SJCRH30 (cell line): ENCODE results near the gene SMYD3. TPM values are rescaled to one million over a fixed set of nuclear protein-coding genes. Genes with fewer than 3 reads are reported as not detected.

ENCODE experiments used
- DNase-seq, 2 experiments: peaks; one replicate each; pipeline ENCODE4 v3.0.0-alpha.2; 2015 to 2020
- H3K27ac ChIP-seq: fragments of 250-450 bp; sonication (Bioruptor Pico); 2 replicates; pipeline ENCODE4 v1.5.1; 2020; ENCODE audit warnings: mild to moderate bottlenecking, moderate library complexity
- H3K27me3 ChIP-seq: fragments of 250-450 bp; sonication (Bioruptor Pico); 2 replicates; pipeline ENCODE4 v1.5.1; 2020; ENCODE audit warnings: mild to moderate bottlenecking, moderate library complexity
- H3K36me3 ChIP-seq: fragments of 250-450 bp; sonication (Bioruptor Pico); 2 replicates; pipeline ENCODE4 v1.5.1; 2020; ENCODE audit warnings: mild to moderate bottlenecking, moderate library complexity
- H3K4me1 ChIP-seq: fragments of 250-450 bp; sonication (Bioruptor Pico); 2 replicates; pipeline ENCODE4 v1.5.1; 2020; ENCODE audit warnings: mild to moderate bottlenecking, moderate library complexity
- H3K4me3 ChIP-seq: fragments of 250-450 bp; sonication (Bioruptor Pico); 2 replicates; pipeline ENCODE4 v1.5.1; 2020; ENCODE audit warnings: mild to moderate bottlenecking, moderate library complexity
- H3K9me3 ChIP-seq: fragments of 250-450 bp; sonication (Bioruptor Pico); replicated peaks from 2 replicates; pipeline ENCODE4 v1.5.1; 2020; ENCODE audit warnings: mild to moderate bottlenecking, moderate library complexity
- total RNA-seq: library from RNA; depleted of rRNA; stranded (reverse); fragments of >200 nt; shearing (Covaris generic); gene quantifications from 2 replicates; pipeline ENCODE4 v1.2.3, GENCODE V29; 2014

The SMYD3 gene
- total RNA-seq, 1 experiment from 2014 or later: 18.1 TPM

DNA sequence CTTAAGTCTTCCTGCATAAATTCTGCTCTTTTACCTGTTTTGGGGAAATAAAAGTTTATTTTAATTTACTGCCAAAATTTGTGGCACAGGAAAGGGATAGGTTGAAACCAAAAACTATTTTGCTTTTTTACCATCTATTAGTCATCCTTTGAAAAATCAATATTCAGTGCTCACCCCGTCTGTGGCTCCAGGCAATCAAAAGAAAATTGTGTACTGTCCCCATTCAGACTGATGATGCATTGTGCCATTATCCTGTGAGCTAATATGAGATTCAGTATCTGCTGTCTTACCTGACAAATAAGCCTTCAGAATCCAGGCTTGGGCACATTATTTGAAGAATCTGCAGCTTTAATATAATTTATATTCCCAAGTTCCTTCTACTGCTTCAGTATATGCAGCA, 701.5 kb downstream of the SMYD3 start:
- no peak for DNase-seq
- Histone ChIP-seq H3K36me3 (no peaks in the 10 kb centered on the region), H3K27ac (no peak overlapping the region), H3K4me1 (peaks cover 31% of the 10 kb centered on the region), H3K27me3 (no peaks in the 10 kb centered on the region), H3K4me3 (no peak overlapping the region), H3K9me3 (no peaks in the 10 kb centered on the region)

DNA sequence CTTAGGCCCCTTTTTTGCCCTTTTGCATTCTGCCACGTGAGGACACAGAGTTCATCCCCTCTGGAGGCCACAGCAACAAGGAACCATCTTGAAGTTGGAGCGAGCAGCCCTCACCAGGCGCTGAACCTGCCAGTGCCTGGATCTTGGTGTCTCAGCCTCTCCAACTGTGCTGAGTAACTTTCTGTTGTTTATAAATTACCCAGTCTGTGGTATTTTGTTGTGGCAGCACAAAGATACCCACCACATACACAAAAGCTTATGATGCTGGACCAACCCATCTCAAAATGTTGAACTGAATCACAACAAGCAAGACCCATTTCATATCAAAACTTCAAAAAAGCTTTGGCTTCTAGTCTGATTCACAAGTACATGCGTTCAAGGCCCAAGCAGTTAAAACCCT, 702.4 kb downstream of the SMYD3 start:
- no peak overlapping the region for H3K27ac ChIP-seq
- H3K4me3 ChIP-seq: no peak overlapping the region
- no peaks in the 10 kb centered on the region for H3K27me3 ChIP-seq
- no peak for DNase-seq
- no peaks in the 10 kb centered on the region for H3K36me3 ChIP-seq
- peaks cover 25% of the 10 kb centered on the region for H3K4me1 ChIP-seq
- H3K9me3 ChIP-seq: no peaks in the 10 kb centered on the region

DNA sequence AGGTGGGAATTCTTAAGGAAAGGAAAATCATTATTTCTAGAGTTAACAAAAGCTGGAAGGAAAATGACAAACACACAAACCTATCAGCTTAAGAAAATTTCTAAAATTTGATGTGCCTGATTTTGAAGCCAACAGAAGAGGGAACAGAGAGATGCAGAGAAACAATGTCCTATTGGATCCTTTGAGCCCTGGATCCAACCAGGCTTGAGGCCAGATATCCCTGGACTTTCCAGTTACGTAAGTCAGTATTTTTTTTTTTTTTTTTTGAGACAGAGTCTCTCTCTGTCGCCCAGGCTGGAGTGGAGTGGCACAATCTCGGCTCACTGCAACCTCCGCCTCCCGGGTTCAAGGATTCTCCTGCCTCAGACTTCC, 703.4 kb downstream of the SMYD3 start:
- H3K36me3 ChIP-seq: no peaks in the 10 kb centered on the region
- peaks cover 22% of the 10 kb centered on the region for H3K4me1 ChIP-seq
- DNase-seq: no peak
- no peaks in the 10 kb centered on the region for H3K27me3 ChIP-seq
- H3K4me3 ChIP-seq: no peak overlapping the region
- H3K9me3 ChIP-seq: no peaks in the 10 kb centered on the region
- H3K27ac ChIP-seq: no peak overlapping the region

DNA sequence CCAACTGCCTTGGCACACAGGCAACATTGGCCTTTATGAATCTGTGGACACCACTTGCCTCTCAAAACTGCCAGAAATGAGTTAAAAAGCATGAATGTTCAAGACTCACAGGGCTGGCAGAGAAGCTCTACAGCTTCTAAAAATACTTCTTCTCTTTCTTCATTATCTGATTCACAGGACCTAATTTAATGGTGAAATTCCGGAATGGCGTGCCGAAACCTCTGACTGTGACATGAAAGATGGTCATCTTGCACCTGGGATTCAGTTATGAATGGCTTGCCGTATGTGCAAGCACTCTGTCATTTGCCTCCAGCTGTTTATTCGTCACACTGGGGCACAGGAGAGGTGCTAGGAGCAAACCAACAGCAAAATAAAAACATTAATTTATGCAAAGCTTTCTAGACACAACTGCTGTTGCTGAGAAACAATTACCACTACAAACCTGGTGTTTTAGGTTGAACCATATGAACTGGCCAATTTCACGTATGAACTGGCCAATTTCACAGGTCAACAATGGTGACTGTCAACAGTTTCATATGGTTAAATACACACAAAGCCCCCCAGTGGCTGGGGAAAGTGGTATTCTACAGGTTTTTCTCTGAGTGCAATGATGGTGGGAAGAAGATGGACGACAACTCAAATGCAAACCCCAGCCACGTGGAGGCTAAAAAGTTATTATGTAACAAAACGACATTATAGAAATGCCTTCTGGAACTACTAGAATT, 704.0 kb downstream of the SMYD3 start:
- Histone ChIP-seq H3K4me1 (peaks cover 22% of the 10 kb centered on the region), H3K4me3 (no peak overlapping the region), H3K27me3 (no peaks in the 10 kb centered on the region), H3K27ac (no peak overlapping the region), H3K9me3 (no peaks in the 10 kb centered on the region), H3K36me3 (no peaks in the 10 kb centered on the region)
- no peak for DNase-seq

DNA sequence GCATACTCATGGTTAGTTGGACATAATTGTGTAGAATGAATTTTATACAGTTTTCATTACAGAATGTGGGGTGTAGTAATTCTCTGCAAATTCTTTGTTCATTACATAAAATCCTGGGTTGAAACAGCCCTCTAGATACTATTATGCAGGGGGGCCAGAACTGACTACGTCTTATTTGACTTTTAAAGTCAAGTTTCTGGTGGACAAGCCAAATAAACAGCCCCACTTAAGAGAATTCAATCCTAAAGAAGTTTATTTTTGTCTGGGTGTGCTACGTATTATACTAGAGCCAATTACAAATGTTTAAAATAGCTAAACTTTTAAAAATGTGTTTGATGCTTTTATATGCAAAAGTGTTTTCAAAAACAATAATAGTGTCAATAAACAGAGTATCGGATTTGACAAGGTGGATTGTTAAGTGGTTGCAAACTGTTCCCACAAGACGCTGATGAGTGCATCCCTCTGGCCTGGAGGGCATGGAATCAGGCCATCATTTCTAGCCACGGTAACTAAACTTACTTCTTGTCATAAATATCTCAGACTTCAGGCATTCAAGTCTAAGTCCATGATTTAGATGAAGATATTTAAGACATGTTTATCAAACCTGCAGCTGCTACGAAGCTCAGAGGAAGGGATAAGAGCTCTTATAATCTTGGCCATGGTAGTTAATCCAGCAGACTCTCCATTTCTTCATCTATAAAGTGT, 706.0 kb downstream of the SMYD3 start:
- H3K4me1 ChIP-seq: peaks cover 22% of the 10 kb centered on the region
- no peak overlapping the region for H3K4me3 ChIP-seq
- DNase-seq: peak; percentile 34 to 63
- H3K36me3 ChIP-seq: no peaks in the 10 kb centered on the region
- no peaks in the 10 kb centered on the region for H3K27me3 ChIP-seq
- H3K27ac ChIP-seq: no peak overlapping the region
- H3K9me3 ChIP-seq: no peaks in the 10 kb centered on the region

DNA sequence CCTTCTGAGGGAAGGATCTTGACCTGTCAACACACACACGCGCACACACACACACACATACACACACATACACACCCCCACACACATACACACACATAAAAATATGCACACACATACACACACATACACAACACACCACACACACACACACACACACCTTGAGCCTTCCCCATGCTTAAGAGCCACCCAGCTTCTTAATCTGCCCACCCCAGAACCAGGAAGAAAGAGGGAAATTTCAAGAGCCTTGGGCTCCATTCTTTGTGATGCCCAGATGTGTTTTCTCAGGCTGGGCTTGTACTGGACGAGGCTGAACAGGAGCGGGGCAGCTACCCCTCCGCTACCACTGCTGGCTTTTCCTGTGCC, 708.7 kb downstream of the SMYD3 start:
- DNase-seq: no peak
- H3K36me3 ChIP-seq: no peaks in the 10 kb centered on the region
- H3K4me1 ChIP-seq: peaks cover 22% of the 10 kb centered on the region
- no peaks in the 10 kb centered on the region for H3K9me3 ChIP-seq
- H3K27me3 ChIP-seq: no peaks in the 10 kb centered on the region
- no peak overlapping the region for H3K4me3 ChIP-seq
- H3K27ac ChIP-seq: no peak overlapping the region

DNA sequence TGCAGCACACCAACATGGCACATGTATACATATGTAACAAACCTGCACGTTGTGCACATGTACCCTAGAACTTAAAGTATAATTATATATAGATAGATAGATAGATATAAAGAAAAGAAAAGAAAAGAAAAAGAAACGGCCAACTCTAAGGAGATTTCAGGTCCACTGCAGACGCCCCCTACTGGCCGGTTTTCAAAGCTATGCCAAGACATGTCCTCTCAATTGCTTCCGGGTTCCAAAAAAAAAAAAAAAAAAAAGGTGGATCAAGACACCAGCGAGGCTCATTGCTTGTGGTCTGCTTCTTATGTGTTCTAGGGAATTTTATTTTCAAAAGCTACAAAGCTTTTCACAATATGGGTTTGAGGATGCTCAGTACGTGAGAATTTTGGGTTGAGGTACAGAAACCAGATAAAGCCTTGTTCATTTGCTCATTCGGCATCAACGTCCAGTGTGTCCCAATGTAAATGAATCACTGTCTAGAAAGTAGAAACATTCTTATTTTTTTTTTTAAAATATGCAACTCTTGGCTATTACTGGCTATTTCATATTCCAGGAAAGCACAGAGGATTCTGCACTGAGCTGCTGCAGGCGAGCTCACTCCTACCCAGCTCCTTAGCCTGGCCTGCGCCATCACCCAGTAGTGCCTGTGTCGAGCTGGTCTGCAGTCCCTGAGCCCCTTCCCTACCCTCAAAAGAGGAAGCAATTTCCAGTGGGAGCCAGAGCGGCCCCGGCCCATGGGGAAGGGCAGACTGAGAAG, 709.3 kb downstream of the SMYD3 start:
- no peak overlapping the region for H3K4me3 ChIP-seq
- peak in 1 of 2 experiments; percentile 44 for DNase-seq
- peaks cover 22% of the 10 kb centered on the region for H3K4me1 ChIP-seq
- H3K36me3 ChIP-seq: no peaks in the 10 kb centered on the region
- H3K27ac ChIP-seq: no peak overlapping the region
- no peaks in the 10 kb centered on the region for H3K9me3 ChIP-seq
- no peaks in the 10 kb centered on the region for H3K27me3 ChIP-seq

DNA sequence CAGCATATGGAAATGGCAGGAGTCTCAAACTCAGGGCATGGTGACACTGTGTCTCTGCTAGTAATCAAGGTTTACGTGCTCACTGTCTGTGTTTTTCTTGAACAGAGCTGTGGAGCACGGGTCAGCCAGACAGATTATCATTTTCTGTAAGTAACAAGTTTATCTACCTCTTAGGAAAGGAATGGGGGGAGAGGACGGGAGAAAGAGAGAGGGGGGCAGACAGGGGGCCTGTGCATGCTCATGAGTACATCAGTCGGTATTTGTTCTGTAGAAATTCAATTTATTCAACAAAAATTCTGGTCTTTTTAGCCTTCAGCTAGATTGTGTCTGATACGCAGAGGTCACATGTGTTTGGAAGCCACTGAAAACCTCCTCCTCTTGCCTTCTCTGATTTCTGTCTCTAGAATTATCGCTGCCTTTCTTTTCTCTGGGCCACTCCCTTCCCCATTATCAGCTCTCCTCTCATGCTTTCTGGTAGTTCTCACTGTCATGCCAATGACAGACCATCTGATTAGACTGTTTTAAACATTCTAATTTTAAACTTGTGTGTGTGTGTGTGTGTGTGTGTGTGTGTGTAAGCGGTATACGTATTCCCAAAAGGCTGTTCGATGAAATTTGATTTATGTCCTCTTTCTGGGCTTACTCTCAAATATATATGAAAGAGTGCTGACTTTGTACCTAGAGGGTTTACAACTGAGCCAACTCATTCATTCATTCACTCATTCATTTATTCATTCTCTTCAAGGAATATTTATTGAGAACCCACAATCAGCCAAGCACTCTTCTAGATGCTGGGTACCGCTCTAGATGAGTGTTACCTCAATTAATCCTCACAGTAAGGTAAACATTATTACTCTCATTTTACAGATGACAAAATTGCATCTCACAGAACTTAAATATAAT, 715.4 kb downstream of the SMYD3 start:
- Histone ChIP-seq H3K4me3 (no peak overlapping the region), H3K4me1 (no peaks in the 10 kb centered on the region), H3K9me3 (no peaks in the 10 kb centered on the region), H3K27ac (no peak overlapping the region), H3K36me3 (no peaks in the 10 kb centered on the region), H3K27me3 (no peaks in the 10 kb centered on the region)
- DNase-seq: no peak

DNA sequence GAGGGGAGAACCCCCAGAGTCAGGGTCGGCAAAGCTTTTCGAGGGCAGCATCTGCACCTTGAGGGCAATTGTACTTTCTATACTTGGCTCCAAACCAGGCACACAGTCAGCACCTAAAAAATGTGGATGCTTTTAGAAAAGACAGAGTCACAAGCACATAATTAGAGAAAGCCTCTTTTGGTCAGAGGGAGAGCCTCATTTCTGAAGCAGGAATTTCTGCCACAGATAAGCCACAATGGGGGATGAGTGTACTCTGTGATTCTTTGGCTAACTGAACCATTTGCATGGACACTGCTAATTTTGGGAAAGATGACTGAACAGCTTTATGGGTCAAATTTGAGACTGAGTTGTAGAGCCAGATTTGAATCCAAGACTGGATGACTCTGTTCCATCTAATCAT, 716.6 kb downstream of the SMYD3 start:
- DNase-seq: no peak
- Histone ChIP-seq H3K36me3 (no peaks in the 10 kb centered on the region), H3K9me3 (no peaks in the 10 kb centered on the region), H3K27me3 (no peaks in the 10 kb centered on the region), H3K27ac (no peak overlapping the region), H3K4me3 (no peak overlapping the region), H3K4me1 (no peaks in the 10 kb centered on the region)

DNA sequence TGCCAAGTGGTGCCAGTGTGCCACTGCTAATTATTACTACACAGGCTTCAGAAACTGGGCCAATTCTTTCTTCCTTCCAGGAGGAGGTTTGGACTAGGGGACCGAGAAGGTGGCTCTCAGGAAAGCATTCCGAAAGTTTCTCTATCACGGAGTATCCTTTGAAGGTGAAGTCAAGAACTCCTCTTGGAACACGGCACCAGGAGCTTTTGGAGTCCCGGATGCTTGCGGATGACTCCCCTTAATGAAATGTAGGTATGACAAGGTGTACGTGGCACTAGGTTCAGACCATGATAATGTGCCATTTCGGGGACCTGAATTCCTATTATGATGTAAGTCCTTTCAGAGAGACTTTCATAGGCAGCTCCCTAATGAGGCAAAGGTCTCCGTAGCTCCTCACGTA, 718.2 kb downstream of the SMYD3 start:
- no peaks in the 10 kb centered on the region for H3K27me3 ChIP-seq

DNA sequence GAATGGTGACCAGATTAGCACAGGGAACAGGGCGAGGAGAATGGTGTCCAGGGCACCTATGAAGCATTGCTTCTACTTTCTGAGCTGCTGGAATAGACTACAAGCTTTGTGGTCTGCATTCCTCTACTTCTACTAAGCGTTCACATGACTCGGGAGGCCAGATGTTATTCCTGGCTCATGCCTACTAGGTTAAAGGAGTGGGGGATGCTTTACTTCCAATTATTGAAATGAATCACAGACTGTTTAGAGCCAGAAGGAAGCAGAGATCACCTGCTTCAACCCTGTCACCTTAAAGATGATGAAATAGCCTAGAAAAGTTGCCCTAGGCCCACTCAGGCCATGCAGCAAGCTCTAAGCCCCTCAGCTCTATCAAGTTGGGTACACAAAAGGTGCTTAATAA, 718.8 kb downstream of the SMYD3 start:
- no peaks in the 10 kb centered on the region for H3K36me3 ChIP-seq
- H3K27me3 ChIP-seq: no peaks in the 10 kb centered on the region
- H3K27ac ChIP-seq: no peak overlapping the region
- H3K4me3 ChIP-seq: no peak overlapping the region
- peak in 1 of 2 experiments; percentile 27 for DNase-seq
- H3K9me3 ChIP-seq: no peaks in the 10 kb centered on the region
- no peaks in the 10 kb centered on the region for H3K4me1 ChIP-seq

More for the DNA sequence above, 718.2 kb downstream of the SMYD3 start:
- DNase-seq: no peak
- no peaks in the 10 kb centered on the region for H3K36me3 ChIP-seq
- H3K4me3 ChIP-seq: no peak overlapping the region
- no peak overlapping the region for H3K27ac ChIP-seq
- no peaks in the 10 kb centered on the region for H3K9me3 ChIP-seq
- H3K4me1 ChIP-seq: no peaks in the 10 kb centered on the region

DNA sequence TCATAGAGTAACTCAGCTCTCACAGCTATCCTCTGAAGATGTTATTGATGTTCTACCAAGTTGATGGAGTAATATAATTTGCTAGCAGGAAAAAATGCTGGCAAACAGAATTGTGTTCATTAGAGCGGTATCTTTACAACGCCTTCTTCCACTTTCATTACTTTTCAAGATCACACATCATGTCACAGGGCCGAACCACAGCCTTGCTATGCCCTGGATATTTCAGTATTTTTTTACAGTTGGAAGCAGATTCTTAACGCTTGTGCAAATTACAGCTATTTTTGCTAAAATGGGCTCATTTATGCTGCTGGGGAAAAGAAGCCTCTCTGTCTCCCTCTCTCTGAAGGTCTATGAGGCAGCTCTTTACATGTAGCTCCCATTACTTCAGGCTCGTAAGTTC, 720.1 kb downstream of the SMYD3 start:
- no peak for DNase-seq
- Histone ChIP-seq H3K27ac (no peak overlapping the region), H3K4me1 (no peaks in the 10 kb centered on the region), H3K36me3 (no peaks in the 10 kb centered on the region), H3K9me3 (no peaks in the 10 kb centered on the region), H3K4me3 (no peak overlapping the region), H3K27me3 (no peaks in the 10 kb centered on the region)

DNA sequence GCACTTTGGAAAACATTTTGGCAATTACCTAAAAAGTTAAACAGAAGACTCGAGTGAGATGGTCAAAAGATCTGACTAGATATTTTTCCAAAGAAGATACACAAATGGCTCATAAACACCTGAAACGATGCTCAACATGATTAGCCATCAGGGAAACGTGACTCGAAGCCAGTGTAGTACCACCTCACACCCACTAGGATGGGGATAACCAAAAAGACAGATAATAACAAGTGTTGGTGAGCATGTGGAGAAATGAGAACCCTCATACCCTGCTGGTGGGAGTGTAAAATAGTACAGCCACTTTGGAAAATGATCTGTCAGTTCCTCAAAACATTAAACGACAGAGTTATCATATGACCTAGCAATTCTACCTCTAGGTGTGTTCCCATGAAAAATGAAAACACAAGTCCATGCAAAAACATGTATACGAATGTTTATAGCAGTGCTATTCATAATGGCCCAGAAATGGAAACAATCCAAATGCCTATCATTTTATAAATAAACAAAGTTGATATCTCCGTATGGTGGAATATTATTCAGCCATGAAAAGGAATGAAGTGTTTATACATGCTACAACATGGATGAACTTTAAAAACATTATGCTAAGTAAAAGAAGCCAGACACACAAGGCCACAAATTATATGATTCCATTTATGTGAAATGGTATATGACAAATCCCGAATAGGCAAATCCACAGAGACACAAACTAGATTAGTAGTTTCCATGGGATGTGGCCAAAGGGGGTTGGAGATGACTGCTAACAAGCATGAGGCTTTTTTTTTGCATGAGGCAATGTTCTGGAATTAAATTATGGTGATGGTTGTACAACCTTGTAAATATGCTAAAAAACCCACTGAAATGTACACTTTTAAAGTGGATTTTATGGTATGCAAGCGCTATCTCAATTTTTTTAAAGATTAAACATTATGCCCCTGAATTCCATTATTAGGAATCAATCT, 727.0 kb downstream of the SMYD3 start:
- Histone ChIP-seq H3K27ac (no peak overlapping the region), H3K27me3 (no peaks in the 10 kb centered on the region), H3K9me3 (no peaks in the 10 kb centered on the region), H3K36me3 (no peaks in the 10 kb centered on the region), H3K4me3 (no peak overlapping the region), H3K4me1 (no peaks in the 10 kb centered on the region)
- no peak for DNase-seq

DNA sequence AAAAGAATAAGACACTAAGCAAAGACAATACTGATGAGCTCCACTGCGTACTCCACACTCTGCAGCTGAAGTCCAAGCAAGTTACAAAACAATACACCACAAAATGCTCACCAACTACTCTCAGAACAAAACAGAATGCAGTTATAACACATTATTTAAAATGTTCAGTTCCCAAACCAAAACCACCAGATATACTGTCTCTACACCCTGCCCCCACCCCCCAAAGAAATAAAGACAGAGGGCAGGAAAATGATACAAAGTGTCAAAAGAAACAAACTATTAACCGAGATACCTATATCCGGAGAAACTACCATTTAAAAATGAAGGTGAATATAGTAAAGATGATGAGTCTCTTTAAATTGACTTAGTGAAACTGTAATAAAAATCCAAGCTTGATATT, 729.3 kb downstream of the SMYD3 start:
- Histone ChIP-seq H3K9me3 (no peaks in the 10 kb centered on the region), H3K36me3 (no peaks in the 10 kb centered on the region), H3K27ac (no peak overlapping the region), H3K4me1 (no peaks in the 10 kb centered on the region), H3K27me3 (no peaks in the 10 kb centered on the region), H3K4me3 (no peak overlapping the region)
- DNase-seq: no peak
